K562 (cell line): Measurements from ENCODE around the gene CFDP1. TPM values are rescaled to one million over a fixed set of nuclear protein-coding genes. Genes with fewer than 3 reads are reported as not detected.

Experiments
- CHD4 ChIP-seq: fragments of 200-600 bp; sonication (generic); IDR thresholded peaks from 3 replicates; pipeline ENCODE4 v1.6.1; 2012; ENCODE audit warnings: low read depth, mild to moderate bottlenecking, mixed read lengths, low read length, inconsistent platforms; ENCODE audit not compliant: insufficient read depth, insufficient replicate concordance, poor library complexity, severe bottlenecking
- CREBBP ChIP-seq: IDR thresholded peaks from one replicate; pipeline ENCODE4 v1.6.1; 2012; ENCODE audit warnings: low read depth, mild to moderate bottlenecking, control low read depth, inconsistent platforms, low read length
- E2F5 ChIP-seq: sonication (generic); formaldehyde crosslinking; IDR thresholded peaks from 2 replicates; pipeline ENCODE4 v1.8.0; 2022; ENCODE audit warnings: mild to moderate bottlenecking, missing genetic modification reagents
- LEF1 ChIP-seq: fragments of 450-650 bp; IDR thresholded peaks from 2 replicates; pipeline ENCODE4 v1.6.1; 2016; ENCODE audit warnings: mild to moderate bottlenecking
- MLX ChIP-seq, 2 experiments: fragments of 450-650 bp in 1 of 2; sonication (generic) in 1 of 2; formaldehyde crosslinking; conservative IDR thresholded peaks; 2 replicates each; pipeline versions ENCODE4 v1.4.0 to v1.8.1; 2020 to 2022; ENCODE audit warnings: mild to moderate bottlenecking in 1 of 2, missing genetic modification reagents in 1 of 2
- MYC ChIP-seq, 2 experiments: fragments of 250-450 bp in 1 of 2; sonication (Bioruptor Pico) in 1 of 2; IDR thresholded peaks; 2 replicates each; pipeline versions ENCODE4 v1.5.1 to v1.6.1; 2012 to 2021; ENCODE audit warnings: low read depth in 2 of 2, borderline replicate concordance in 1 of 2, improper control_type of control experiment in 1 of 2, low read length in 1 of 2, mild to moderate bottlenecking in 1 of 2, moderate library complexity in 1 of 2
- NFIC ChIP-seq: fragments of 450-650 bp; IDR thresholded peaks from 2 replicates; pipeline ENCODE4 v1.6.1; 2017; ENCODE audit warnings: mild to moderate bottlenecking, inconsistent platforms
- PHF8 ChIP-seq: fragments of 200-600 bp; sonication (generic); IDR thresholded peaks from 2 replicates; pipeline ENCODE4 v1.6.1; 2012; ENCODE audit warnings: mixed run types, mild to moderate bottlenecking, inconsistent platforms, low read length, moderate library complexity, borderline replicate concordance
- RB1 ChIP-seq: fragments of 450-650 bp; IDR thresholded peaks from 2 replicates; pipeline ENCODE4 v1.6.1; 2017; ENCODE audit warnings: low read depth, mild to moderate bottlenecking
- RFX5 ChIP-seq: IDR thresholded peaks from 2 replicates; pipeline ENCODE4 v1.6.1; 2011; ENCODE audit warnings: low read depth, mild to moderate bottlenecking, improper control_type of control experiment, low read length
- SMAD2 ChIP-seq: fragments of 150-350 bp; IDR thresholded peaks from 2 replicates; pipeline ENCODE4 v1.6.1; 2014; ENCODE audit warnings: low read depth, mild to moderate bottlenecking, low read length
- TEAD1 ChIP-seq, 2 experiments: fragments of 450-650 bp in 1 of 2; sonication (generic) in 1 of 2; formaldehyde crosslinking; IDR thresholded peaks; 2 replicates each; pipeline versions ENCODE4 v1.4.0 to v1.8.0; 2020 to 2022; ENCODE audit warnings: mild to moderate bottlenecking in 2 of 2, missing genetic modification reagents in 1 of 2
- ZNF217 ChIP-seq: sonication (generic); formaldehyde crosslinking; IDR thresholded peaks from 2 replicates; pipeline ENCODE4 v1.8.0; 2022; ENCODE audit warnings: mild to moderate bottlenecking, missing genetic modification reagents
- ZNF449 ChIP-seq: fragments of 250-450 bp; sonication (Bioruptor Pico); IDR thresholded peaks from 2 replicates; pipeline ENCODE4 v1.8.0; 2022; ENCODE audit warnings: moderate library complexity, mild to moderate bottlenecking, inconsistent platforms
- ZNF780A ChIP-seq: fragments of 250-450 bp; sonication (Bioruptor Pico); IDR thresholded peaks from 2 replicates; pipeline ENCODE4 v1.5.0; 2021; ENCODE audit warnings: mild to moderate bottlenecking
- polyA plus RNA-seq, 8 experiments: library from polyadenylated mRNA; depleted of rRNA in 4 of 8; stranded (reverse) in 5 of 8; unstranded in 3 of 8; fragments of >200 nt; fragmentation: Nextera tagmentation in 2 of 8; fragmentation: Illumina TruSeq in 1 of 8; extraction: Ambion mirVana in 2 of 8; extraction: Trizol in 1 of 8; gene quantifications; 2 replicates each; pipeline versions ENCODE4 v1.2.1 to v1.2.3, GENCODE V29; 2011 to 2014; ENCODE audit warnings: inconsistent platforms in 1 of 8, missing spikeins in 1 of 8
- total RNA-seq, 7 experiments: library from RNA; depleted of rRNA in 6 of 7; stranded (reverse); fragments of >200 nt in 6 of 7; fragmentation: Illumina TruSeq in 2 of 7; extraction: Trizol in 2 of 7; gene quantifications; 2 replicates each; pipeline versions ENCODE4 v1.2.1 to v1.2.3, GENCODE V29; 2011 to 2021; ENCODE audit warnings: low replicate concordance in 1 of 7
- TF ChIP-seq, protein P1 (sequence below): fragments of 450-650 bp; IDR thresholded peaks from one replicate; pipeline ENCODE4 v1.6.1; 2018; ENCODE audit warnings: mild to moderate bottlenecking, moderate library complexity; ENCODE audit not compliant: partially characterized antibody

The CFDP1 gene
- total and polyA plus RNA-seq, 9 of the 15 experiments (the other 6 are each of a cell fraction or from before 2014, with no cell fraction given), result 31.5 to 78.4 (median 61.7) TPM

GRCh38 chr16:75452464-75453190 is 19.3 kb upstream of the CFDP1 start (continued):
- TF ChIP-seq MLX (CRISPR knock-in tag; conservative IDR thresholded peaks at IDR 0.05) (no peak), PHF8 (no peak), E2F5 (no peak), RFX5 (no peak), MYC (IDR thresholded peaks at IDR 0.05; ENCODE audit: low read depth, low read length) (no peak), MYC (CRISPR knock-in tag; IDR thresholded peaks at IDR 0.05; ENCODE audit: borderline replicate concordance, low read depth) (no peak), ZNF217 (CRISPR knock-in tag) (no peak), ZNF780A (CRISPR knock-in tag) (no peak), CREBBP (no peak), RB1 (no peak), SMAD2 (no peak), TEAD1 (CRISPR knock-in tag; IDR thresholded peaks at IDR 0.05) (no peak), ZNF449 (CRISPR knock-in tag) (no peak), CHD4 (no peak), NFIC (peak; percentile 70), LEF1 (no peak)
- TF ChIP-seq, protein P1, sequence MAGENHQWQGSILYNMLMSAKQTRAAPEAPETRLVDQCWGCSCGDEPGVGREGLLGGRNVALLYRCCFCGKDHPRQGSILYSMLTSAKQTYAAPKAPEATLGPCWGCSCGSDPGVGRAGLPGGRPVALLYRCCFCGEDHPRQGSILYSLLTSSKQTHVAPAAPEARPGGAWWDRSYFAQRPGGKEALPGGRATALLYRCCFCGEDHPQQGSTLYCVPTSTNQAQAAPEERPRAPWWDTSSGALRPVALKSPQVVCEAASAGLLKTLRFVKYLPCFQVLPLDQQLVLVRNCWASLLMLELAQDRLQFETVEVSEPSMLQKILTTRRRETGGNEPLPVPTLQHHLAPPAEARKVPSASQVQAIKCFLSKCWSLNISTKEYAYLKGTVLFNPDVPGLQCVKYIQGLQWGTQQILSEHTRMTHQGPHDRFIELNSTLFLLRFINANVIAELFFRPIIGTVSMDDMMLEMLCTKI, result no peak
